ENCODE measurements around the gene ADCY1. TPM values are rescaled to one million over a fixed set of nuclear protein-coding genes. Genes with fewer than 3 reads are reported as not detected.

The ADCY1 gene
- total and polyA plus RNA-seq, 8 donors = 0.55 to 2.8 (median 2.5) TPM

DNA sequence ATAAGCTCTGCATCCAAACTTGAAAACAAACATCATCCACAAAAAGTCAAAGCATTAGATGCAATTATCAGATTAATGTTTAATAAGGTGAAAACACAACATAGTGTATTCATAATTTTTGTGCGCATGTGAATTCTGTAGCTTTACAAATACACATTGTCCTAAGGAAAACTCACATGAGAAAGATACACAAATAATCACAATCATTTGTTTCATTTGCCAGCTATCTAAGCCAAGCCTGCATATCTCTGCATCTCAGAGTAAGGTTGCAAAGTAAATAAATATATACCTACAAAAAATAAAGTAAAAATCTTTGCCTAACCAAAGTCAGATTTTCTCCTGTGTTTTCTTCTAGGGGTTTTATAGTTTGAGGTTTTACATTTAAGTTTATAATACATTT lies 57.4 kb downstream of the ADCY1 start:
- Histone ChIP-seq H3K9me3 (peaks cover 0 to 10% of the 10 kb centered on the region in 2 donors), H3K27me3 (no peaks in the 10 kb centered on the region), H3K4me1 (no peaks in the 10 kb centered on the region), H3K4me3 (no peak overlapping the region), H3K36me3 (no peaks in the 10 kb centered on the region), H3K27ac (no peak overlapping the region)
- DNase-seq (no peak), ATAC-seq (no peak)
- TF ChIP-seq, protein P1, sequence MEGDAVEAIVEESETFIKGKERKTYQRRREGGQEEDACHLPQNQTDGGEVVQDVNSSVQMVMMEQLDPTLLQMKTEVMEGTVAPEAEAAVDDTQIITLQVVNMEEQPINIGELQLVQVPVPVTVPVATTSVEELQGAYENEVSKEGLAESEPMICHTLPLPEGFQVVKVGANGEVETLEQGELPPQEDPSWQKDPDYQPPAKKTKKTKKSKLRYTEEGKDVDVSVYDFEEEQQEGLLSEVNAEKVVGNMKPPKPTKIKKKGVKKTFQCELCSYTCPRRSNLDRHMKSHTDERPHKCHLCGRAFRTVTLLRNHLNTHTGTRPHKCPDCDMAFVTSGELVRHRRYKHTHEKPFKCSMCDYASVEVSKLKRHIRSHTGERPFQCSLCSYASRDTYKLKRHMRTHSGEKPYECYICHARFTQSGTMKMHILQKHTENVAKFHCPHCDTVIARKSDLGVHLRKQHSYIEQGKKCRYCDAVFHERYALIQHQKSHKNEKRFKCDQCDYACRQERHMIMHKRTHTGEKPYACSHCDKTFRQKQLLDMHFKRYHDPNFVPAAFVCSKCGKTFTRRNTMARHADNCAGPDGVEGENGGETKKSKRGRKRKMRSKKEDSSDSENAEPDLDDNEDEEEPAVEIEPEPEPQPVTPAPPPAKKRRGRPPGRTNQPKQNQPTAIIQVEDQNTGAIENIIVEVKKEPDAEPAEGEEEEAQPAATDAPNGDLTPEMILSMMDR (IDR thresholded peaks at IDR 0.05) = no peak
- intact Hi-C loops (cut with DNase I) = no loop called here

DNA sequence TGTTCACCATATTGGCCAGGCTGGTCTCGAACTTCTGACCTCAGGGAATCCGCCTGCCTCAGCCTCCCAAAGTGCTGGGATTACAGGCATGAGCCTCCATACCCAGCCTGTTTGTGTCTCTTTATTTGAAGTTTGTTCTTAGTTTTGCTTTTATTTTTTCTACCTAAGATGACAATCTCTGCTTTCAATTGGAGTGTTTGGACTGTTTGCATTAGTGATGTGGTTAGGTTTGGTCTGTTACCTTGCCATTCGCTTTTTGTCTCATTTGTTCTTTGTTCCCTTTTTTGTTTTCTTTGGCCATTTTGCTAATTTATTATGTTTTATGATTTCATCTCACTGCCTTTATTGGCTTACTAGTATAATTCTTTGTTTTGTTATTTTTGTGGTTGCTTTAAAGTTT lies 62.6 kb downstream of the ADCY1 start:
- no peaks in the 10 kb centered on the region for H3K36me3 ChIP-seq
- DNase-seq (no peak), ATAC-seq (no peak)
- intact Hi-C loops (cut with DNase I) = no loop called here
- TF ChIP-seq, protein P1 (IDR thresholded peaks at IDR 0.05) = no peak
- H3K27me3 ChIP-seq = no peaks in the 10 kb centered on the region
- H3K27ac ChIP-seq = no peak overlapping the region
- no peaks in the 10 kb centered on the region for H3K9me3 ChIP-seq
- H3K4me1 ChIP-seq = no peaks in the 10 kb centered on the region
- no peak overlapping the region for H3K4me3 ChIP-seq

DNA sequence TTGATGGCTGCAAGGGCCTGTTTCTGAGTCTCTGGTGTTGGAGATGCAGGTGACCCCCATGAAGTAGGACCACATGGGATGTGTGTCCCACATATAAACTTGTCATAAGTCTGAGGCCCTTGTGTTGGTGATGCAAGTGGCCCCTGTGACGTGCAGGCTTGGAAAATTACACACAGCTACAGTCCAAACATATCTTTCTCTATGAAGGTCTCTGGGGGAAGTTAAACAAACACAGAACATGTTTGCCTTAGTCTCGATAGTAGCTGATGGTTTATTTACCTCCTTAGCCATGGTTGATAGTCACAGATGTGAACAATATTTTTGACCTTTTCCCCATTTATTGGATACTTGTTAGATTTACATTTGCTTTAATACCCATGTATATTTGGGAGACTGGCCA lies 64.7 kb downstream of the ADCY1 start:
- no peaks in the 10 kb centered on the region for H3K36me3 ChIP-seq
- peak in 1 of 4 donors; percentile 6 for DNase-seq

DNA sequence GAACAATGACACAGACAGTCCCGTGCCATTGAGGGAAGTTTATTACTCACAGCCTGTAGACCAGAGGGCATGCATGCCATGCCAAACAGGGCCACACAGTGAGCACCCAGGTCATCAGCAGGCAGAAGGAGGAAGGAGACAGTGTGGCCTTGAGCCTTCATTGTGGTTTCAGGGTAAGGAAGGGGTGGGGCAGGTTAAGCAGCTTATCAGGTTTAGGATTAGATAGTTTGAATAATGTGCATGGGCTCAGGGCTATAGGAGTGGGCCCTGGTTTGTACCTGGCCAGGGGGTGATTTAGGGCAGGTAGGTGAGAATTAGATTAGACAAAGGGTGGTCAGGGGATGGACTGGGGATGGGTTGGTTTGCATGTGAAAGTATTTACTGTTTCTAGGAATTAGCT lies 67.9 kb downstream of the ADCY1 start:
- no peak overlapping the region for H3K4me3 ChIP-seq
- ATAC-seq = no peak
- intact Hi-C loops (cut with DNase I) = no loop called here

More for the DNA sequence above, 64.7 kb downstream of the ADCY1 start:
- no peak for ATAC-seq
- Histone ChIP-seq H3K4me1 (no peaks in the 10 kb centered on the region), H3K4me3 (no peak overlapping the region), H3K9me3 (no peaks in the 10 kb centered on the region), H3K27ac (no peak overlapping the region), H3K27me3 (no peaks in the 10 kb centered on the region)
- TF ChIP-seq, protein P1 (IDR thresholded peaks at IDR 0.05) = no peak
- intact Hi-C loops (cut with DNase I) = no loop called here

DNA sequence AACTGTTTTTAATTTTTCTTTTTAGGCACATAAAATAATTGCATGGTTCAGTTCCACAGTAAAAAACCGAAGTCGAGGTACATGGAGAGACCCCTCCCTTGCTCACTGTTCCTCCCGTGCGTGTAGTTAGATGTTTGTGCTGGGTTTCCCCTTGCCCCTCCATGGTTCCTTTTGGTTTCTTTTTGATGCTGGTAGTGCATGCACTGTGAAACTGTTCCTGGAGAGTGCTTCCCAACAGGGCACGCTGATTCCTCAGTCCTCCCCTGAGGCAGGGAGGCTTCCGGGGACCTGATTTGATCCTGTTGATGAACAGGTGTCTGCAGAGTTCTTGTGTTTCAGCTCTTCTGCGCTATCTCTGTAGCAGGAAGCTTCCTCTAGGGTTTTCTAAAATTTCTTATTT lies 69.5 kb downstream of the ADCY1 start:
- no peaks in the 10 kb centered on the region for H3K9me3 ChIP-seq
- DNase-seq (no peak), ATAC-seq (no peak)
- H3K4me1 ChIP-seq = no peaks in the 10 kb centered on the region
- no peak overlapping the region for H3K4me3 ChIP-seq
- TF ChIP-seq, protein P1 (IDR thresholded peaks at IDR 0.05) = no peak
- H3K27ac ChIP-seq = no peak overlapping the region
- no peaks in the 10 kb centered on the region for H3K27me3 ChIP-seq
- H3K36me3 ChIP-seq = no peaks in the 10 kb centered on the region
- intact Hi-C loops (cut with DNase I) = no loop called here

More for the DNA sequence above, 67.9 kb downstream of the ADCY1 start:
- H3K27me3 ChIP-seq = no peaks in the 10 kb centered on the region
- H3K9me3 ChIP-seq = no peaks in the 10 kb centered on the region
- H3K4me1 ChIP-seq = no peaks in the 10 kb centered on the region
- H3K27ac ChIP-seq = no peak overlapping the region
- TF ChIP-seq, protein P1 (IDR thresholded peaks at IDR 0.05) = no peak
- DNase-seq = no peak
- no peaks in the 10 kb centered on the region for H3K36me3 ChIP-seq
